WTC11 (cell line): ENCODE measurements around the gene BACH2. TPM values are rescaled to one million over a fixed set of nuclear protein-coding genes. Genes with fewer than 3 reads are reported as not detected.

Experiments
- ATAC-seq: fragments of 200-7000 bp; cut with Tn5 transposase; 2 replicates; pipeline ENCODE4 v1.10.0; 2021; ENCODE audit warnings: mild to moderate bottlenecking, moderate library complexity
- CTCF ChIA-PET: fragments of 300-600 bp; sonication (Branson Sonifier 250); formaldehyde crosslinking; loops from one replicate; lab custom pipeline; 2021; ENCODE audit warnings: antibody characterized with exemption; lab: Charles Lee
- POLR2A ChIA-PET: fragments of 350-600 bp; sonication (Branson Sonifier 250); formaldehyde crosslinking; loops from one replicate; lab custom pipeline; 2021; ENCODE audit warnings: antibody characterized with exemption; lab: Charles Lee
- DNase-seq: peaks from one replicate; pipeline ENCODE4 v3.0.0; 2021; ENCODE audit warnings: low spot score
- H3K27ac Mint-ChIP-seq: 2 replicates; pipeline ENCODE4 v1.8.0; 2021; ENCODE audit warnings: mixed read lengths
- H3K27me3 Mint-ChIP-seq: 2 replicates; pipeline ENCODE4 v1.8.0; 2021; ENCODE audit warnings: low read depth, mild to moderate bottlenecking, moderate library complexity, mixed read lengths
- H3K36me3 Mint-ChIP-seq: 2 replicates; pipeline ENCODE4 v1.8.0; 2021; ENCODE audit warnings: mixed read lengths
- H3K4me1 Mint-ChIP-seq: 2 replicates; pipeline ENCODE4 v1.8.0; 2022; ENCODE audit warnings: mixed read lengths
- H3K4me3 Mint-ChIP-seq: 2 replicates; pipeline ENCODE4 v1.8.0; 2021; ENCODE audit warnings: mild to moderate bottlenecking, moderate library complexity, mixed read lengths
- H3K9me3 Mint-ChIP-seq: 2 replicates; pipeline ENCODE4 v1.8.0; 2021; ENCODE audit warnings: mixed read lengths
- ATF2 ChIP-seq: sonication (generic); formaldehyde crosslinking; IDR thresholded peaks from 2 replicates; pipeline ENCODE4 v1.8.1; 2022; ENCODE audit warnings: low read depth, missing genetic modification reagents, borderline replicate concordance
- ATF6 ChIP-seq: sonication (generic); formaldehyde crosslinking; IDR thresholded peaks from 2 replicates; pipeline ENCODE4 v1.8.1; 2023; ENCODE audit warnings: mild to moderate bottlenecking, missing genetic modification reagents
- CREM ChIP-seq: sonication (generic); formaldehyde crosslinking; IDR thresholded peaks from 2 replicates; pipeline ENCODE4 v1.8.1; 2022; ENCODE audit warnings: mild to moderate bottlenecking, missing genetic modification reagents, moderate library complexity
- FOXP1 ChIP-seq: sonication (generic); formaldehyde crosslinking; IDR thresholded peaks from 2 replicates; pipeline ENCODE4 v1.8.0; 2022; ENCODE audit warnings: missing genetic modification reagents, mild to moderate bottlenecking, moderate library complexity, borderline replicate concordance
- GRHL2 ChIP-seq: fragments of 250-450 bp; sonication (Bioruptor Pico); IDR thresholded peaks from 2 replicates; pipeline ENCODE4 v1.8.0; 2022; ENCODE audit warnings: mild to moderate bottlenecking, moderate library complexity; ENCODE audit not compliant: insufficient replicate concordance, severe bottlenecking
- IRF2 ChIP-seq: sonication (generic); formaldehyde crosslinking; IDR thresholded peaks from 2 replicates; pipeline ENCODE4 v1.8.0; 2022; ENCODE audit warnings: low read depth, missing genetic modification reagents, borderline replicate concordance
- MXD4 ChIP-seq: fragments of 250-450 bp; sonication (Bioruptor Pico); IDR thresholded peaks from 2 replicates; pipeline ENCODE4 v1.8.0; 2021; ENCODE audit warnings: mild to moderate bottlenecking, moderate library complexity, borderline replicate concordance
- NFYB ChIP-seq: sonication (generic); formaldehyde crosslinking; conservative IDR thresholded peaks from 2 replicates; pipeline ENCODE4 v1.8.0; 2022; ENCODE audit warnings: low read depth, missing genetic modification reagents
- RELA ChIP-seq: sonication (generic); formaldehyde crosslinking; IDR thresholded peaks from 2 replicates; pipeline ENCODE4 v1.8.1; 2022; ENCODE audit warnings: missing genetic modification reagents, mild to moderate bottlenecking, borderline replicate concordance
- SOX15 ChIP-seq: fragments of 250-450 bp; sonication (Bioruptor Pico); IDR thresholded peaks from 2 replicates; pipeline ENCODE4 v1.9.0; 2021; ENCODE audit warnings: mild to moderate bottlenecking
- TCF7 ChIP-seq: sonication (generic); formaldehyde crosslinking; IDR thresholded peaks from 2 replicates; pipeline ENCODE4 v1.8.0; 2022; ENCODE audit warnings: mild to moderate bottlenecking, low read depth, missing genetic modification reagents, moderate library complexity
- ZNF121 ChIP-seq: sonication (generic); formaldehyde crosslinking; IDR thresholded peaks from 2 replicates; pipeline ENCODE4 v1.8.0; 2023; ENCODE audit warnings: missing genetic modification reagents
- ZNF317 ChIP-seq: sonication (generic); formaldehyde crosslinking; IDR thresholded peaks from 2 replicates; pipeline ENCODE4 v1.8.1; 2023; ENCODE audit warnings: low read depth, mild to moderate bottlenecking, moderate library complexity, missing genetic modification reagents, borderline replicate concordance
- ZNF396 ChIP-seq: fragments of 250-450 bp; sonication (Bioruptor Pico); IDR thresholded peaks from 2 replicates; pipeline ENCODE4 v1.8.0; 2021; ENCODE audit warnings: mild to moderate bottlenecking, moderate library complexity, borderline replicate concordance
- ZNF512 ChIP-seq: sonication (generic); formaldehyde crosslinking; IDR thresholded peaks from 2 replicates; pipeline ENCODE4 v1.8.1; 2022; ENCODE audit warnings: missing genetic modification reagents, borderline replicate concordance
- total RNA-seq: library from RNA; stranded (reverse); gene quantifications from 3 replicates; pipeline ENCODE4 v1.2.3, GENCODE V29; 2021
- TF ChIP-seq, protein P1 (sequence below): sonication (generic); formaldehyde crosslinking; IDR thresholded peaks from 2 replicates; pipeline ENCODE4 v1.8.1; 2022; ENCODE audit warnings: mild to moderate bottlenecking, missing genetic modification reagents, moderate library complexity, borderline replicate concordance
- TF ChIP-seq, protein P2 (sequence below): sonication (generic); formaldehyde crosslinking; IDR thresholded peaks from 2 replicates; pipeline ENCODE4 v1.8.0; 2023; ENCODE audit warnings: missing genetic modification reagents
- TF ChIP-seq, protein P3 (sequence below): sonication (generic); formaldehyde crosslinking; IDR thresholded peaks from 2 replicates; pipeline ENCODE4 v1.8.1; 2023; ENCODE audit warnings: mild to moderate bottlenecking, missing genetic modification reagents, borderline replicate concordance
- TF ChIP-seq, protein P4 (sequence below): sonication (generic); formaldehyde crosslinking; IDR thresholded peaks from 2 replicates; pipeline ENCODE4 v1.8.0; 2023; ENCODE audit warnings: missing genetic modification reagents, mild to moderate bottlenecking, borderline replicate concordance

The BACH2 gene
- total RNA-seq, 1 experiment from 2014 or later = 5.9 TPM

GRCh38 chr6:90066697-90067096 is 229.9 kb downstream of the BACH2 start:
- POLR2A ChIA-PET = no interaction called here
- TF ChIP-seq GRHL2 (CRISPR knock-in tag) (no peak), SOX15 (CRISPR knock-in tag) (no peak), ATF6 (CRISPR knock-in tag) (no peak), IRF2 (CRISPR knock-in tag) (no peak), ZNF512 (CRISPR knock-in tag) (no peak)
- TF ChIP-seq, protein P1, sequence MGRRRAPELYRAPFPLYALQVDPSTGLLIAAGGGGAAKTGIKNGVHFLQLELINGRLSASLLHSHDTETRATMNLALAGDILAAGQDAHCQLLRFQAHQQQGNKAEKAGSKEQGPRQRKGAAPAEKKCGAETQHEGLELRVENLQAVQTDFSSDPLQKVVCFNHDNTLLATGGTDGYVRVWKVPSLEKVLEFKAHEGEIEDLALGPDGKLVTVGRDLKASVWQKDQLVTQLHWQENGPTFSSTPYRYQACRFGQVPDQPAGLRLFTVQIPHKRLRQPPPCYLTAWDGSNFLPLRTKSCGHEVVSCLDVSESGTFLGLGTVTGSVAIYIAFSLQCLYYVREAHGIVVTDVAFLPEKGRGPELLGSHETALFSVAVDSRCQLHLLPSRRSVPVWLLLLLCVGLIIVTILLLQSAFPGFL (CRISPR knock-in tag) = no peak
- TF ChIP-seq, protein P2, sequence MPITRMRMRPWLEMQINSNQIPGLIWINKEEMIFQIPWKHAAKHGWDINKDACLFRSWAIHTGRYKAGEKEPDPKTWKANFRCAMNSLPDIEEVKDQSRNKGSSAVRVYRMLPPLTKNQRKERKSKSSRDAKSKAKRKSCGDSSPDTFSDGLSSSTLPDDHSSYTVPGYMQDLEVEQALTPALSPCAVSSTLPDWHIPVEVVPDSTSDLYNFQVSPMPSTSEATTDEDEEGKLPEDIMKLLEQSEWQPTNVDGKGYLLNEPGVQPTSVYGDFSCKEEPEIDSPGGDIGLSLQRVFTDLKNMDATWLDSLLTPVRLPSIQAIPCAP (CRISPR knock-in tag) = no peak
- TF ChIP-seq, protein P3, sequence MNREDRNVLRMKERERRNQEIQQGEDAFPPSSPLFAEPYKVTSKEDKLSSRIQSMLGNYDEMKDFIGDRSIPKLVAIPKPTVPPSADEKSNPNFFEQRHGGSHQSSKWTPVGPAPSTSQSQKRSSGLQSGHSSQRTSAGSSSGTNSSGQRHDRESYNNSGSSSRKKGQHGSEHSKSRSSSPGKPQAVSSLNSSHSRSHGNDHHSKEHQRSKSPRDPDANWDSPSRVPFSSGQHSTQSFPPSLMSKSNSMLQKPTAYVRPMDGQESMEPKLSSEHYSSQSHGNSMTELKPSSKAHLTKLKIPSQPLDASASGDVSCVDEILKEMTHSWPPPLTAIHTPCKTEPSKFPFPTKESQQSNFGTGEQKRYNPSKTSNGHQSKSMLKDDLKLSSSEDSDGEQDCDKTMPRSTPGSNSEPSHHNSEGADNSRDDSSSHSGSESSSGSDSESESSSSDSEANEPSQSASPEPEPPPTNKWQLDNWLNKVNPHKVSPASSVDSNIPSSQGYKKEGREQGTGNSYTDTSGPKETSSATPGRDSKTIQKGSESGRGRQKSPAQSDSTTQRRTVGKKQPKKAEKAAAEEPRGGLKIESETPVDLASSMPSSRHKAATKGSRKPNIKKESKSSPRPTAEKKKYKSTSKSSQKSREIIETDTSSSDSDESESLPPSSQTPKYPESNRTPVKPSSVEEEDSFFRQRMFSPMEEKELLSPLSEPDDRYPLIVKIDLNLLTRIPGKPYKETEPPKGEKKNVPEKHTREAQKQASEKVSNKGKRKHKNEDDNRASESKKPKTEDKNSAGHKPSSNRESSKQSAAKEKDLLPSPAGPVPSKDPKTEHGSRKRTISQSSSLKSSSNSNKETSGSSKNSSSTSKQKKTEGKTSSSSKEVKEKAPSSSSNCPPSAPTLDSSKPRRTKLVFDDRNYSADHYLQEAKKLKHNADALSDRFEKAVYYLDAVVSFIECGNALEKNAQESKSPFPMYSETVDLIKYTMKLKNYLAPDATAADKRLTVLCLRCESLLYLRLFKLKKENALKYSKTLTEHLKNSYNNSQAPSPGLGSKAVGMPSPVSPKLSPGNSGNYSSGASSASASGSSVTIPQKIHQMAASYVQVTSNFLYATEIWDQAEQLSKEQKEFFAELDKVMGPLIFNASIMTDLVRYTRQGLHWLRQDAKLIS (CRISPR knock-in tag) = no peak
- Mint-ChIP-seq H3K27me3 (no peaks in the 10 kb centered on the region), H3K27ac (no peak overlapping the region), H3K9me3 (no peaks in the 10 kb centered on the region), H3K4me3 (no peak overlapping the region), H3K4me1 (peaks cover 3% of the 10 kb centered on the region; the same call in 1 of the 2 replicates), H3K36me3 (no peaks in the 10 kb centered on the region)
- DNase-seq (no peak), ATAC-seq (no peak)
- CTCF ChIA-PET = interaction anchor here (1.0 kb wide), 1 partner anchor 126 kb away, joined by 3 read pairs; no protein-coding TSS in a partner anchor

GRCh38 chr6:90065173-90065572 is 231.5 kb downstream of the BACH2 start:
- ATAC-seq = no peak
- CTCF ChIA-PET = no interaction called here
- TF ChIP-seq ZNF317 (CRISPR knock-in tag) (no peak), MXD4 (no peak), ZNF396 (CRISPR knock-in tag) (no peak), NFYB (no peak), RELA (CRISPR knock-in tag) (no peak), FOXP1 (CRISPR knock-in tag) (no peak), ZNF121 (no peak), CREM (CRISPR knock-in tag) (no peak), ATF2 (CRISPR knock-in tag) (no peak), TCF7 (no peak)
- TF ChIP-seq, protein P4, sequence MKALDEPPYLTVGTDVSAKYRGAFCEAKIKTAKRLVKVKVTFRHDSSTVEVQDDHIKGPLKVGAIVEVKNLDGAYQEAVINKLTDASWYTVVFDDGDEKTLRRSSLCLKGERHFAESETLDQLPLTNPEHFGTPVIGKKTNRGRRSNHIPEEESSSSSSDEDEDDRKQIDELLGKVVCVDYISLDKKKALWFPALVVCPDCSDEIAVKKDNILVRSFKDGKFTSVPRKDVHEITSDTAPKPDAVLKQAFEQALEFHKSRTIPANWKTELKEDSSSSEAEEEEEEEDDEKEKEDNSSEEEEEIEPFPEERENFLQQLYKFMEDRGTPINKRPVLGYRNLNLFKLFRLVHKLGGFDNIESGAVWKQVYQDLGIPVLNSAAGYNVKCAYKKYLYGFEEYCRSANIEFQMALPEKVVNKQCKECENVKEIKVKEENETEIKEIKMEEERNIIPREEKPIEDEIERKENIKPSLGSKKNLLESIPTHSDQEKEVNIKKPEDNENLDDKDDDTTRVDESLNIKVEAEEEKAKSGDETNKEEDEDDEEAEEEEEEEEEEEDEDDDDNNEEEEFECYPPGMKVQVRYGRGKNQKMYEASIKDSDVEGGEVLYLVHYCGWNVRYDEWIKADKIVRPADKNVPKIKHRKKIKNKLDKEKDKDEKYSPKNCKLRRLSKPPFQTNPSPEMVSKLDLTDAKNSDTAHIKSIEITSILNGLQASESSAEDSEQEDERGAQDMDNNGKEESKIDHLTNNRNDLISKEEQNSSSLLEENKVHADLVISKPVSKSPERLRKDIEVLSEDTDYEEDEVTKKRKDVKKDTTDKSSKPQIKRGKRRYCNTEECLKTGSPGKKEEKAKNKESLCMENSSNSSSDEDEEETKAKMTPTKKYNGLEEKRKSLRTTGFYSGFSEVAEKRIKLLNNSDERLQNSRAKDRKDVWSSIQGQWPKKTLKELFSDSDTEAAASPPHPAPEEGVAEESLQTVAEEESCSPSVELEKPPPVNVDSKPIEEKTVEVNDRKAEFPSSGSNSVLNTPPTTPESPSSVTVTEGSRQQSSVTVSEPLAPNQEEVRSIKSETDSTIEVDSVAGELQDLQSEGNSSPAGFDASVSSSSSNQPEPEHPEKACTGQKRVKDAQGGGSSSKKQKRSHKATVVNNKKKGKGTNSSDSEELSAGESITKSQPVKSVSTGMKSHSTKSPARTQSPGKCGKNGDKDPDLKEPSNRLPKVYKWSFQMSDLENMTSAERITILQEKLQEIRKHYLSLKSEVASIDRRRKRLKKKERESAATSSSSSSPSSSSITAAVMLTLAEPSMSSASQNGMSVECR (CRISPR knock-in tag) = no peak

More at GRCh38 chr6:90065173-90065572, 231.5 kb downstream of the BACH2 start:
- H3K9me3 Mint-ChIP-seq = no peaks in the 10 kb centered on the region
- no peak overlapping the region for H3K4me3 Mint-ChIP-seq
- peaks cover 3% of the 10 kb centered on the region; the same call in 1 of the 2 replicates for H3K4me1 Mint-ChIP-seq
- no peak for DNase-seq
- POLR2A ChIA-PET = no interaction called here
- H3K36me3 Mint-ChIP-seq = no peaks in the 10 kb centered on the region
- no peaks in the 10 kb centered on the region for H3K27me3 Mint-ChIP-seq
- H3K27ac Mint-ChIP-seq = no peak overlapping the region
